NT2/D1 (cell line): Measurements from ENCODE around the gene XIST.

Source experiments
- SUZ12 ChIP-seq: IDR thresholded peaks from 2 replicates; pipeline ENCODE4 v1.6.1; 2011; ENCODE audit not compliant: insufficient read length, insufficient read depth; ENCODE audit errors: extremely low read depth
- YY1 ChIP-seq: IDR thresholded peaks from 2 replicates; pipeline ENCODE4 v1.6.1; 2011; ENCODE audit not compliant: insufficient read length, insufficient read depth
- ZNF274 ChIP-seq: IDR thresholded peaks from 2 replicates; pipeline ENCODE4 v1.6.1; 2011; ENCODE audit warnings: mild to moderate bottlenecking, low read depth, low read length

DNA sequence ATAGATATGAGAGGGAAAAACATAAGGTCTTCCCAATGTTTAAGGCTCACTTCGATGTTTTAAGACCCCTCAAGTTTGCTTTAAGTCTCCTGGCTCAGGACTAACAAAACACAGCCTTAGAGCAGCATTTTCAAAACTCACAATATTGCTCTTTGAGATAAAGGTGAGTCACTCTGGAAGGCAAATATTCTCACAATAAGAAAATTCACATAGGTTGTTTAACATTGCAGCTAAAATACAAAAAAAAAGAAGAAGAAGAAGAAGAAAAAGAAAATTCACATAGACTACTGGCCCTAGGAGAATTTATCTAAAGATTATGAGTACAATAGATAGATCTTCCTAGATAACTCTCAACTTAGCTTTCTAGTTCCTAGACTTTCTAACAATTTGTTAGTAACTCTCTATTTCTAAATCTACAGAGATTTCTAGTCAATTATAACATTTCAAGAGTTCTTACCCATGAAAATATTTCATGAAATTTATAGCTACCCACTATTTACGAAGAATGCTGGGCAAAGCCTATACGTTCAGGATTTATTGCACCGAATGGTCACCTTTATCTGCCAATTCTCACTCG is 22.5 kb downstream of the XIST start:
- TF ChIP-seq SUZ12: no peak
- no peak for TF ChIP-seq ZNF274
- no peak for TF ChIP-seq YY1
